GM20431 (cell line): Measurements from ENCODE around the gene ATG4C.
"Not testable (repeated sequence)": the region's sequence is repeated elsewhere in the genome, so short reads cannot be mapped to it uniquely, and the experiment has no call there.

Experiments
- in situ Hi-C: fragments of 300-500 bp; cut with MseI, MboI; formaldehyde crosslinking; loops from one replicate; pipeline ENCODE4 v1.15.0; 2020; ENCODE audit warnings: low sequenced_read_pairs; ENCODE audit not compliant: unreplicated experiment

ATG4C gene

DNA sequence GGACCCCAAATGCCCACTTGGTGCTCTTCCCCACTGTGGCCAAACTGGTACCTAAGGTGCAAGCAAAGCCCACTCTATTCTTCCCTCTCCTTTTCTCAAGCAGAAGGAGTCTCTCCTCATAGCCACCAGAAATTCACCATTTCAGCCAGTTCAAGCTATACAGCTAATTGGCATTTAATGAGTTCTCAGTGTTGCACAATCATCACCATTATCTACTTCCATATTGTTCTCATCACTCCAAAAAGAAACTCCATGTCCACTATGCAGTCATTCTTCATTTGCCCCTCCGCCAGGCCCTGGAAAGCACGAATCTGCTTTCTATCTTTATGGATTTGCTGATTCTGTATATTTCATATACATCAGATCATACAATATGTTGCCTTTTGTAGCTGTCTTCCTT lies 9.9 kb upstream of the ATG4C start:
- in situ Hi-C loops = no loop called here

DNA sequence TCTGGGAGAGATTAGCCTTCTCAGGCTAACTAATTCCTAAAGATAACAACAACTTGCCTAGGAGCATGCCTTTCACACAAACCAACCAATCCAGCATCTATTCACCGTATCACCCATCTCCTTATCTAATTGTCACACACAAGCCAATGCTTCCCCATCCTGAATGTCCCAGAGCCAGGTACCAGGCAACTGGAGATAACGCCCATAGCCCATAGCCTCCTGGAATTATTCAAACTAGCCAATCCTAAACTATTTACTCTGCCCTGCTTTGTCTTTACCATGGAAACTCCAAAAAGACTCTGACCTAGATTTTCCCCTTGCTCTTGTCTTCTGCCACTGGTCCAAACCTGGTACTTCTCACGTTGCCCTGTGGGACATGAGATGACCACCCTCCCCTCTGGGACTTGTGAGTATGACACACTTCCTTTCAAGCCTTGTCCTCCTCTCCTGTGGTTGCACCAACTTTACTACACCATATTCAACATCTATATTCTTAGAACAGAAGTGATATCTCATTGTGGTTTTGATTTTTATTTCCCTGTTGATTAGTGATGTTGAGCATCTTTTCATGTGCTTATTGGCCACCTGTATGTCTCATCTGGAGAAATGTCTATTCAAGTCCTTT lies 8.8 kb upstream of the ATG4C start:
- in situ Hi-C loops = no loop called here

DNA sequence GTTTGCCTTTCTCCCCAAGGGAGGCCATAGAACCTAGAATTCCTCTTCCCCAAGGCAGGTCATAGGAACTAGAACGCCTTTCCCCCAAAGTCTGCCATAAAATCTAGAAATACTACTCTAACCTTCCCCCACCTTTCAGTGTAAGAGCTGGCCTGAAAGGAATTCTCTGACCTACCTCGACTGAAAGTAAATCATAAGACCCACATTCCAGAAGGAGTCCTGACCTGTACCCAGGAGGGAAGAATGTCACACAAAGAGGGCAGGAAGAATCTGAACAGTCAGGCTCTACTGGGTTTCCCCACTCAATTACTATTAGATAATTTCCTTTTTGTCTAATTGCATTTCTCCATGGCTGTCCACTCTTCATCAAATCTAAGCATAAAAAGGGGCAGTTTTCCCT lies 5.7 kb upstream of the ATG4C start:
- in situ Hi-C loops = no loop called here

GRCh38 chr1:62781841-62782543 lies 1.9 kb upstream of the ATG4C start:
- in situ Hi-C loops = no loop called here

GRCh38 chr1:62782544-62783212 lies 1.3 kb upstream of the ATG4C start:
- in situ Hi-C loops = not testable (repeated sequence)

DNA sequence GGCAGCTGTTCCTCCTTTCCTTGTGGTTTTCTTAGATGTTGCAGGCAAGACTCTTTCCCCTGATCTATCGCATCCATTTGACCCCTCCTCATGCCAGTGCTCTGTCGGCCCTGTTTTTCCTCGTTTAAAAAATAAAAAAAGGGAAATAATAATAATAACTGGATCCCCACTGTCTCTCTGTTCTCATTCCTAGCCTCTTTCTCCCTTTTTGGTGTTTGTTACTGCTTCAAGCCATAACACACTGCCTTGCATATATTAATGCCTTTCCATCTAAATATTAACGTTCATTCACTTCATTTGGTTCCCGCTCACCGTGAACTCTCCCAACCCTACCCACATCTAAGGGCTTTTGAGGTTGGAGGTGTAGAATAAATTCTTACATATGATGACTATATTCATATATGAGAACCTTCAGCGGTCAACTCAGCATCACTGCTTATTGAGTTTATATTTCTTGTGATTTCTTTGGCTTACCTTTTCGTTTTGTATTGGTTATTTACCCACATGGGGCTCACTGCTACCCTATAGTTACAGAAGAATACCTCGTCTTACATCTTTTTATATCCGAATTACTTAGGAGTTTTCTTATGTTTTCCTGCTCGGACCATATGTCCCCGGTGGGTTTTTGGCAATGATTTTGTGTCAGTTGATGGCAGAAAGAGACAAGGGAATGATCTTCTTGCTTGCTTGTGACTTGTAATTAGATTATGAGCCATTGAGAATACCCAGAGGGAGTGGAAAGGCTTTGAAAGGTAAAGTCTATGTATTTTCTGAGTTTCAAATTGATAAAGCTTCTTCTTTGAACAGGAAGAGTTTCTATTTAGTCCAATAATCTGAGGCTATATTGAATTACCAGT lies 805 bp downstream of the ATG4C start:
- in situ Hi-C loops = no loop called here

DNA sequence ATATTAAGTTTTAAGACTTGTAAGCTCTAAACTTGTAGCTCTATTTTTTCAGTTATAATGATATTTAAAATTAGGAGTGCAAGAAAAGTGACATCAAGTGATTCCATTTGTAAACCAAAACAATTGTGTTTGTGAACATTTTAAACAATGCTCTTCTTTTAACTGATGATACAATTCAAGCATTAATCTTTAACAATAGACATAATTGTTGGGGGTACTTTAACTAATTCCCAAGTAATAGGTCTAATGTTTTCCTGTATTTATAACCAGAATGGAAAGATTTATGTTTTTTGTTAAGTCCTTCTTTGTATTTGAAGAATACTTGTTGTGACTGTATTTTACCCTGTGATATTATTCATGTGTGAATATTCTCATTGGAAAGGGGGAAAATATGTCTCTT lies 6.8 kb downstream of the ATG4C start:
- in situ Hi-C loops = no loop called here

- in situ Hi-C loops = no loop called here
Measured at GRCh38 chr1:62794053-62794452, 10.1 kb downstream of the ATG4C start.

GRCh38 chr1:62796221-62796620 lies 12.3 kb downstream of the ATG4C start:
- in situ Hi-C loops = no loop called here

- in situ Hi-C loops = no loop called here
Measured at GRCh38 chr1:62799688-62800087, 15.8 kb downstream of the ATG4C start.

GRCh38 chr1:62800281-62800680 lies 16.3 kb downstream of the ATG4C start:
- in situ Hi-C loops = no loop called here

DNA sequence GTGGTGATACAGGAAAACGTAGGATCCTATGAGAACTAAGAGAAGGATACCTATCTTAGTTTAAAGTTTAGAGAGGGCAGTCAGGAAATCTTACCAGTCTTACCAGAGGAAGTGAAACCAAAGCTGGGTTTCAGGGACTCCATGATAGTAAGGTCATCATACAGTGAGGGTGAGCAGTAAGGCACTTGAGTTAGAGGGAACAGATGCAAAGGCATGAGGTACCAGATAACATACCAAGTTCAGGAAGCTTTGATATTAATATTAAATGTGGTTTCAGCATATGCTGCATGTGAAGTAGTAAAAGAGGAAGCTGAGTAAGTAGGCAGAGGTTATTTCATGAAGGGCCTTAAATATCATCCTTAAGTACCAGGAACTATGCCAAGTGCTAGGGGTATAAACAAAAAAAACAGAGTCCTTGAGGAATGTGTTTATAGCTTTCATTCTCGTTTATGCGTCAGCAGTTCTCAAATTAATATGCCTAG lies 16.9 kb downstream of the ATG4C start:
- in situ Hi-C loops = no loop called here

DNA sequence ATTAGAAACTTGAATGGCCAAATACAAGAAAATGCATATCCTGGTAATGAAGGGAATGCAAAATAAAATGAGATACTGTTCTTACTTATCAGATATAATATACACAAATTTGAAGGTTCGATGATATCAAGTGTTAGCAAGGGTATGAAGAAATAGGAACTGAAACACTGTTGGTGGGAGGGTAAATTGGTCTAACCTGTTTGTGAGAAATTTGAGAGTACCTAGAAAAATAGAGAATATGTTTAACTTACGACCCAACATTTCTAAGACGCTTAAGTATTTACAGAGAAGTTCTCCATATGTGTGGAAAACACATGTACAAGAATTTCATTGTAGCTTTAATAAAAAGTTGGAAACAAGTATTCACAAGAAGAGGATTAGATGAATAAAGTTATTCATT lies 25.9 kb downstream of the ATG4C start:
- in situ Hi-C loops = no loop called here

DNA sequence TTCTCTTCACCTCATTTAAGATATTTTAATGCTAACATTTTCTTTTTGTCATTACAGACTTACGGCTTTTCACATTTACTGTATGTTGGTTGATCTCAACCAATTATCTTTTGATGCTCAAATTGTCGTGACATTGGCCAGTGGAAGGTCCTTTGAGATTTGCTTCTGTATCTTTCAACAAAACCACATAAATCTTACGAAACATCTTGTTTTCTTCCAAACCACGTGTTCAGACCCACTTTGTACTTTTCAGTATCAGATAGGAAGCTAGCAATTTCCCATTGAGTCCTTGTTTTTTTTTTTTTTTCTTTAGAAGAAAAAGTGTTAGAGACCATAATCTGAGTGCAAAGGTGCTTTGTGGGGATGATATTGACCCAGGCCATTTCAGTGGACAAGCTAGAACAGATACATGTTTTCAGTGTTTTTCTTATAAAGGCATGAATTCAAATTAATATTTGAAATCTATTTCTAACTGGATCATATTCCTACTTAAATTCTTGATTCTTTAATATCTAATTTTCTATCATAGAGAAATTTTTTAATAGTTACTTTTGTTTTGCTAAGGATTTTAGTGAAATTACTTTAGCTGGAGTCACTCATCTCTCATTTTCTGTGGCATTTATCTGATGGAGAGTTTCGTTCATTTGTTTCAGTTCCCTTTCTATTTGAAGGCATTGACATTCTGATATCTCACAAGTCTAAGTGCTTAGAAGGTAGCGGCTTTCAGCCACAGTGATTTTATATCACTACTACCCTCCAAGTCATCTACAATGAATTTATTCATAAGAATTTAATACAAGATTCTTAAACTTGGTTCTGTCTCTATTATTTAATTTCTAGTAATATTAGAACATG lies 26.7 kb downstream of the ATG4C start:
- in situ Hi-C loops = no loop called here

- in situ Hi-C loops = no loop called here
Measured at GRCh38 chr1:62823556-62823955, 39.6 kb downstream of the ATG4C start.

DNA sequence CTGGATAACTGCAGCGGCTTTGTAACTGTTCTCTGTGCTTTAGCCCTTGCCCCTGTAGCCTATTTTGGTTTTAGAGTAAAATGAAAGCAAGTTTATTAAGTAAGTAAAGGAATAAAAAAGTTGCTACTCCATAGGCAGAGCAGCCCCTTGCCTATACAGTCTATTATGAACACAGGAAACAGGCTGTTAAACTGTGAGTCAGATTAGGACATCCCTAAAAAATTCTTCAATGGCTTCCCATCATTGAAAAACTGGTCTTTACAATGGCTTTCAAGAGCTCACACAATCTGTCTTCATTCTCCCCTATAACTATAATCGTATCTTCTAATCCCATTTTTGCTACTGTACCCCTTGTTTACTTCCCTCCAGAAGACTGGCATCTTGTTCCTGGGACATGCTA lies 43.0 kb downstream of the ATG4C start:
- in situ Hi-C loops = no loop called here

DNA sequence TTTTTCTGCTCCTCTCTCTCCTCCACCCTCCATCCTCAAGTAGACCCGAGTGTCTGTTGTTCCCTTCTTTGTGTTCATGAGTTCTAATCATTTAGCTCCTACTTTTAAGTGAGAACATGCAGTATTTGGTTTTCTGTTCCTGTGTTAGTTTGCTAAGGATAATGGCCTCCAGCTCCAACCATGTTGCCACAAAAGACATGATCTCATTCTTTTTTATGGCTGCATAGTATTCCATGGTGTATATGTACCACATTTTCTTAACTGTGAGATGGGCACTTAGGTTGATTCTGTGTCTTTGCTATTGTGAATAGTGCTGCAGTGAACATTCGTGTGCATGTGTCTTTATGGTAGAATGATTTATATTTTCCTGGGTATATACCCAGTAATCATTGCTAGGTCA lies 43.9 kb downstream of the ATG4C start:
- in situ Hi-C loops = not testable (repeated sequence)

DNA sequence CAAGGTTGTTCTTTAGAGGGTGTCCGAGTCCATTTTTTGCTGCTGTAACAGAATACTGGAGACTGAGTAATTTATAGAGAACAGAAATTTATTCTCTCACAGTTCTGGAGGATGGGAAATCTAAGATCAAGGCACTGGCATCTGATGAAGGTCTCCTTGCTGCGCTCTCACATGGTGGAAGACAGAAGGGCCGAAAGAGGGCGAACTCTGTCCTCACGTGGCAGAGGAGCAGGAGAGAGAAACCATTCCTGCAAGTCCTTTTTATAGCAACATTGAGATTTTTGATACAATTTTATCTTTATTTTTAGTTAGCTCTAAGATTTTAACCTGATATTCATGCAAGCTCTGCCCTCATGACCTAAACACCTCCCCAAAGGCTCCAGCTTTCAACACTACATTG lies 48.3 kb downstream of the ATG4C start:
- in situ Hi-C loops = no loop called here

- in situ Hi-C loops = no loop called here
Measured at GRCh38 chr1:62833529-62833928, 49.6 kb downstream of the ATG4C start.
